Stromal cell of bone marrow (primary cell): ENCODE data around the gene CCDC192.
"Not testable (repeated sequence)": the region's sequence is repeated elsewhere in the genome, so short reads cannot be mapped to it uniquely, and the experiment has no call there.

Source experiments
- DNase-seq: peaks from one replicate; pipeline ENCODE4 v3.0.0-alpha.2; 2012; ENCODE audit warnings: low read depth

Gene CCDC192

DNA sequence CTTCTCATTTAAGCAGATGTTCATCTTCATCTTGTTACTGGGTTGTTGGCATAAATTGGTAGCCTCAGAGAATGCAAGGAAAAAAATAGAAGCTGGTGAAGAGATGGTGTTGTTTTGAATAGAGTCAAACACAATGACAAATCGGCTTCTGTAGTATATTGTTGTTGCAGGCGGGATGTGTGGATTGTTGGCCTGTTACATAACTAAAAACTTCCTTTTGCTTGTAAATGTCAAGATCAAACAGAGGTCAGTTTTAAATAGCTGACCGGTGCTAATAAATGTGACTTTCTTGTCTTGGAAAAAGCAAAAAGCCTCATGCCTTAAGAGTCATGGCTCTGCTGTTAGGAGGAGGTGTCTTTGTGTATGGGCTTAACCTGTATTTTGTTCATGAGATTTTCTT, 59.2 kb downstream of the CCDC192 start:
- DNase-seq = no peak

DNA sequence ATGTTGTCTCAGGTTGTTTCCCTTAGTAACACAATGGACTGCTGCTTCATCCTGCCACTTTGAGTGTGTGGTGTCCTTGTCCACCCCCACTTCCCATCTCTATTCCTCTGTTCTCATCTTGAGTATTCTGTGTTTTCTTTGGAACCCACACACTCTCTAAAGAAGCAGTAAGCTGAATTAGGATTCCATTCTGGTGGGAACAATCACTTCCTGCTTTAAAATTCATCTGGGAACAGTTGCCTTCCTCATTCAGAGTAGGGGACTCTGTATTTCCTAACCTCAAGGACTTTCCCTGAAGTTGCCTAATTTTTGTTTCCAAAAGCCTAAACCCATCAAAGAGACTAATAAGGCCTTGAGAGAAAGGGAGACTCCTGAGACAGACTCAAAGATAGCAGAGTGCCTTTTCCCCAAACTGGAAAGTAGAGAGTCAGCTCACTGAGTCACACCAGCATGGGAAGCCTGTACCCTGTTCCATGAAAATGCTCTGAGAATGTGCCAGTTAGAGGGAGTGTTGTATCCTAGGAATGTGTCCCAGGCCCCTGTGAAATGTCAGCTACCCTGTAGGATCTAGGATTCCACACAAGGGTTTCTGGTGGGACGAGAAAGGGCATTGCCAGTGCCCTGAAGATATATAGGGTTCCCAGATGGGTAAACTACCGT, 63.6 kb downstream of the CCDC192 start:
- peak; percentile 27 for DNase-seq

DNA sequence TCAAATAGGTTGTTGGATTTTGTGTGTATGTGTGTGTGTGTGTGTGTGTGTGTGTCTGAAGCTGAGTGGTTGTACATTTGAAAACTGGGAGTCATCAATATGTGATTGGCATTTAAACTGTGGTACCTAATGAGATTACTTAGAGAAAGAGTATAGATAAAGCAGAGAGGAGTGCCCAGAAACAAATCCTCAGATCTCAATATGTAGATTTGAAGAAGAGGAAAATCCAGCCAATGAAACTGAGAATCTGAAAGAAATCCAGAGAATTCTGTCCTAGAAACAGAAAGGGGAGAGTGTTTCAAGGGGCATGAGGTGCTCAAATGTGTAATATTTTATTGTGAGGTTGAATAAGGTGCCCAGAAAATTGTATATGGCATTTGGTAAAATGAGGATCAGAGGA, 66.2 kb downstream of the CCDC192 start:
- no peak for DNase-seq

DNA sequence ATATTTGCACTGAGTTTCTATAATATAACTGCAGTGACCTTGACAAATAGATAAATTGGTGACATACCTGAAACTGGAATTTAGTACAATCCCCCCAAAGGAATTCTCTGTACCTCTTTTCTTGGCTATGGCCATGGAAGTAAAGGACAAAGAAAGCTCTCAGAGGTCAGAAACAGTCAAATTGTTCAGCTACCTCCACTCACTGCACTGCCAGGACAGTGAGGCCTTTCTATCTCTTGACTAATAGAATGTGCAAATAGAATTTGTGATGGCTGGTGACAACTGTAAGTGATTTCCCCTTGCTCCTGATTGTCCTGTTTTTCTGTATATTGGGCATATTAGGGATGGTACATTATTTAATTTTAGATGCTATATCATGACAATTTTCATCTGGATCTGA, 67.1 kb downstream of the CCDC192 start:
- DNase-seq = no peak

DNA sequence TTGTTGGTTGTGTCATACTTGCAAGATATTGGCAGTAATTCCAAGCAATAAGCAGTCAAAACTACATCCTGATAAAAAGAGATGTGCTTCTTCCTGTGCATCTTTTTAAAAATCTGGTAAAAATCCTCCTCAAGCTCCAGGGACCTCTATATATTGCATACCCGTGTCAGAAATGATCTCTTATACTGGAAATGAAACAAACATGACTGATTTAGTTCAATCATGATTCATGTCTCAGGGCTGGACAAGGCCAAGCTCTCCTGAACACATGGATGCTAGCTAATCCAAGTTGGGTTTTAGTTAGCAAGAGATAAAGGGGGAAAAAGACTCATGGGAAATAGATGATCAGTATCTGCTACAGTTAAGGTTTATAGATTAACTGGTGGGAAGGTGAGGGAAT, 69.3 kb downstream of the CCDC192 start:
- DNase-seq = no peak

DNA sequence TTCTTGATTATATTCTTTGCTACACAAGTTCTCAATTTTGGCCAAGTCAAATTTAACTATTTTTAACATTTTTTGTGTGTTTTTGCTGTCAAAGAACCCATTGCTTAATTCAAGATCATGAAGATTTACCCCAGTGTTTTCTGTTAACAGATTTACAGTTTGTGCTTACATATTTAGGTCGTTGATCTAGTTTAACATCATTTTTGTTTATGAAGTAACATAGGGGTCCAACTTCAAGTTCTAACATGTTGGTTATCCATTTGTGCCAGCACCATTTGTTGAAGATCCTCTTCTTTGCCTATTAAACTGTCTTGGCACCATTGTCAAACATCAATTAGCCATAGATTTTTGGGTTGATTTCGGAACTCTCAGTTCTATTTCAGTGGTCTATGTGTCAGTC, 71.0 kb downstream of the CCDC192 start:
- no peak for DNase-seq

DNA sequence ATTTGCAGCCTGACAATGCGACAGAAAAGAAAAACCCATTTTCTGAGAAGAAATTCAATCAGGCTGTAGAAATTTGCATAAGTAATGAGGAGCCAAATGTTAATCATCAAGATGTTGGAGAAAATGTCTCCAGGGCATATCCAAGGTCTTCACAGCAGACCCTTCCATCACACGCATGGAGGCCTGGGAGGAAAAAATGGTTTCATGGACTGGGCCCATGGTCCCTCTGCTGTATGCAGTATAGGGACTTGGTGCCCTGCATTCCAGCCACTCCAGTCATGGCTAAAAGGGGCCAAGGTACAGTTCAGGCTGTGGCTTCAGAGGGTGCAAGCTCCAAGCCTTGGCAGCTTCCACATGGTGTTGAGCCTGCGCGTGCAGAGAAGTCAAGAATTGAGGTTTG, 73.3 kb downstream of the CCDC192 start:
- DNase-seq = no peak

DNA sequence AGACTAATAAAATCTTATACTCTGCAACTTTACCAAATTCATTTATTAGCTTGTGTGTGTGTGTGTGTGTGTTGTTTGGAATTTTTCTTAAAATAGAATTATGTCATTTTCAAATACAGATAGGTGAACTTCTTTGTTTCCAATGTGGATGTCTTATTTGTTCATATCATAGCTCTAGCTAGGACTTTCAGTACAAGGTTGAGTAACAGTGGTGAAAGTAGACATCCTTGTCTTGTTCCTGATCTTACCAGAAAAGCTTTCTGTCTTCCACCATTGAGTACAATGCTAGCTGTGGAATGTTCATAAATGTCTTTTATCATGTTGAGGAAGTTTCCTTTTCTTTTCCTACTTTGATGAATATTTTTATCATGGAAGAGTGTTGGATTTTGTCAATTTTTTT, 74.8 kb downstream of the CCDC192 start:
- no peak for DNase-seq

DNA sequence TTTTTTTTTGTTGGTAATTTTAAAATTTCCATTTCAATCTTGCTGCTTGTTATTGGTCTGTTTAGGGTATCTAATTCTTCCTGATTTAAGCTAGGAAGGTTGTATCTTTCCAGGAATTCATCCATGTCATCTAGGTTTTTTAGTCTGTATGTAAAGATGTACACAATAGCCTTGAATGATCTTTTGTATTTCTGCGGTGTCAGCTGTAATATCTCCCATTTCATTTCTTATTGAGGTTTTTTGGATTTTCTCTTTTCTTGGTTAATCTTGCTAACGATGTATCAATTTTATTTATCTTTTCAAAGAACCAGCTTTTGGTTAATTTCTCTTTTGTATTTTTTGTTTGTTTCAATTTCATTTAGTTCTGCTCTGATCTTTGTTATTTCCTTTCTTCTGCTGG, 79.3 kb downstream of the CCDC192 start:
- DNase-seq = not testable (repeated sequence)

DNA sequence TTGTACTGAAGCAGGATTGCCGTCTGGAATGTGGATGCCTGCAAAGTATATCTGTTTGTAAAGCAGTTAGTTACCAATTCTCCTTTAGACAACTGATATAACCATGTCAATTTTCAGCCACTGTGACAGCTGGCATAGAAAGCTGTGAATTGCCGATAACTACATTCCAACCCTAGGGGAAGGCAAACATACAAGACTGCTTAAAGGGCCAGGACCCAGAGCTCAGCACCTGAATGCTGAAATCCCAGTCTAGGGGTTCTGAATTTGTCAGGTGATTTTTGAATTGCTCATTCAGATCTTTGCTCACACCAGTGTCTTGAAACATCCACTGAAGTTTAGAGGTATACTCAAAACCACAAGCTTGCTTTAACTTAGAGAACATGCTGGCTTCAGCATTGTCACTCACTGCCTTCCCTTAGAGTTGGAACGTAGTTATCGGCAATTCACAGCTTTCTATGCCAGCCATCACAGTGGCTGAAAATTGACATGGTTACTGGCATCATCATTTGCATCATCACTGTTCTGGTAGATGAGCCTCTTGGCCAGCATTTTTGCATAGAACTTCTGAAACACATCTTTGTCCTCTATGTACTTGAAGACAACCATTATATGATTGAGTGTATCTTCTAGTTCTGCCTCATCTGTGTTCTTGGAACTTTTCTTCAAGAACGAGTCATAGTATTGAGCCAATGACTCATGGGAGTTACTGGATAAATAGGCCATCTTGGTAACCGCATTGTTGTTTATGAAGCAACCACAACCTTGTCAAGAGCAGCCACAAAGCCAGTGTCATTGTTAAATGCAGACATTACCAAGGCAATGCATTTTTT, 82.1 kb downstream of the CCDC192 start:
- peak; percentile 80 for DNase-seq

DNA sequence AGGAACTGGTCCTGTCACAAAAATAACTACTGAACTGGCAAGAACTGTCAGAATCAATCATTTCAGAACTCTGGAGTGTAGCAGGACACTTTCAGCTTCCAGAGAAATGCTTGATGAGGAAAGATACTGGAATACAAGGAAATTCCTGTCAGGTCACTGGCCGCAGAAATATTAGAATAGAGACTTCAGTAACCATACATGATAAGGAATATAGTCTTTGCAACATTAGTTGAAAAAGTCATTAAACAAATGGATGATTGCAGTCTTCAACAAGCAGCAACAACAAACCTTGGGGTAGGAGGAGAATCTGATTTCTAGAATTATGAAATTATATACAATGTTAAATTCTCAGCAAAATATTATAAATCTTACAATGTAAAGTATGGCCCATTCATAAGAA, 88.2 kb downstream of the CCDC192 start:
- DNase-seq = no peak

DNA sequence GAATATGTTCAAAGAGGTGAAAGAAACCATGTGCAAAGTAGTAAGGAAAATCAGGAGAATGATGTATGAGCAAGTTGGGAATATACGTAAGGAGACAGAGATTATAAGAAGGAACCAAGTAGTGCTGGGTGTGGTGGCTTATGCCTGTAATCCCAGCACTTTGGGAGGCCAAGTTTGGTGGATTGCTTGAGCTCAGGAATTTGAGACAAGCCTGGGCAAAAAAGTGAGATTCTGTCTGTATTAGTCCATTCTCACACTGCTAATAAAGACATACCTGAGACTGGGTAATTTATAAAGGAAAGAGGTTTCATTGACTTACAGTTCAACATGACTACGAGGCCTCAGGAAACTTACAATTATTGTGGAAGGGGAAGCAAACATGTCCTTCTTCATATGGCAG, 88.7 kb downstream of the CCDC192 start:
- DNase-seq = not testable (repeated sequence)

DNA sequence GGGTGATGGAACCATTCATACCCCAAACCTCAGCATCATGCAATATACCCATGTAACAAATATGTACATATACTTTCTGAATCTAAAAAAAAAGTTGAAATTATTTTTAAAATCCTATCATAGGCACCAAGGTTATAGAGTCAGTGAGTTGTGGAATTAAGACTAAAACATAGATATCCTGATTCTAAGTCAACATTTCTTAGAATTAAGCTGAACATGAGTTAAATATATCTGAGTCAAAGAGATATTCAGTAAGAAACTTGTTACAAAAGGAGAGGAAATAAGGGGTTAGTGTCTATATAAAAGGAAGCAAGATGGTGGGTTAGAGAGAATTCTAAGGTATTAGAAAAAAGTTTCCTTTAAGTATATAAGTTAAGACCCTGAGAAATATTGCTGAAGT, 89.9 kb downstream of the CCDC192 start:
- DNase-seq = no peak

DNA sequence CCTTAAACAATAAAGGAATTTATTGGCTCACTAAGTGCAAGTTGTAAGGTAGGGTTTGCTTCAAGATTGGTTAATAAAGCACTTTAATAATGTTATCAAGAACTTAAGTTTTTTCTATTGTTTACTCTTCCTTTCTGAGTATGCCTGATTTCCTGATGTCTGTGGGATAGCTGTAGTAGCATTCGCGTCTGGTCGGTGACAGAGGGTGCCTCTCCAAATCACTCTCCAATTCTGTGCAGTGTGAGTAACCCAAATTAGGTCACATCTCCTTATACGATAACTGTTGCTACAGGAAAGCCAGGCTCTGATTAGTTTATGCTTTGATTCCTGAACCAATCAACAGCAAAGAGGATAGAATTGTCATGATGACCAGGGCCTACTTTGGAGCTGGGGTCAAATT, 90.7 kb downstream of the CCDC192 start:
- no peak for DNase-seq

DNA sequence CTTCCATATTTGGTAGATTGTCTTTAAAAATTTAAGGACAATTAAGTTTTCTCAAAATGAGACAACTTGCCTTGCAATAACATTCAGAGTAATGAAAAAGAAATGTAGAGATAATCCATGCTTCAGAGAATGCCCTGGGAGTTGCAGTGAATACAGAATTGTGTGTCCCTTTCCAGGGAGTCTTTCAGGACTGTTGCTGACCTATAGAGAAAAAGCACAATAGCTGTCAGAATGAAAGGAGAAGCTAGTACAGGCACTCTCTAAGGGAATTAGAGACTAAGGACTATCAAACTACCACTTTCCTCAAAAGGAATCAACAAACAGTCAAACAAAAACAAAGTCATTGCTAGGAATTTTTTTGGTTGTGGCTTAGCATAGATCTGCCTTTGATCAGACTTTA, 93.0 kb downstream of the CCDC192 start:
- no peak for DNase-seq

DNA sequence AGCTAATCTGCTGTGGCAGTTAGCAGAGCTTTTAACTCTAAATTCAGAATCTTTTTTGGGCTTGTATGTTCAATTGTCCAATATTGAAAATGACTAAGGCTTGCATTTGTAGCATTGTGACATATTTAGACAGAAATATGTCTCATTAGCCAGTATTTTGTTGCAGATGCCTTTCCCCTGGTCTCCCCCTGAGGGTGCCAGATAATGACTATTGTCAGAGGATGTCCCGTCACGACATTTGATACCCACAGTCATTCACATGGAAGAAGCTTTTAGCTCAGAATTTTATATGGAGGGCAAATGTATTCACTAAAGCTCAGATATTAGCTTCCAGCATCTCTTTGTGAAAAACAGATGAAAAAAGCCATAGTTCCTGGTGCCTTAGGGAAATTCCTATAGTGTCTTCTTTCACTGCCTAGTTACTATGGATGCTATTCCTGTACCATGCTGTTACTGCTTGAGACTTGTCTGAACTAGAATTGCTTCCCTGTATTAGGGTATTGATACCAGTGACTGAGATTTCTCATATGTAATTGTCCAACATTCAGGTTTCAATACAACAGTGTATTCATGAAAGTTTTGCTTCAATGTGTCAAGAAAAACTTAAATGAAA, 96.2 kb downstream of the CCDC192 start:
- DNase-seq = no peak

DNA sequence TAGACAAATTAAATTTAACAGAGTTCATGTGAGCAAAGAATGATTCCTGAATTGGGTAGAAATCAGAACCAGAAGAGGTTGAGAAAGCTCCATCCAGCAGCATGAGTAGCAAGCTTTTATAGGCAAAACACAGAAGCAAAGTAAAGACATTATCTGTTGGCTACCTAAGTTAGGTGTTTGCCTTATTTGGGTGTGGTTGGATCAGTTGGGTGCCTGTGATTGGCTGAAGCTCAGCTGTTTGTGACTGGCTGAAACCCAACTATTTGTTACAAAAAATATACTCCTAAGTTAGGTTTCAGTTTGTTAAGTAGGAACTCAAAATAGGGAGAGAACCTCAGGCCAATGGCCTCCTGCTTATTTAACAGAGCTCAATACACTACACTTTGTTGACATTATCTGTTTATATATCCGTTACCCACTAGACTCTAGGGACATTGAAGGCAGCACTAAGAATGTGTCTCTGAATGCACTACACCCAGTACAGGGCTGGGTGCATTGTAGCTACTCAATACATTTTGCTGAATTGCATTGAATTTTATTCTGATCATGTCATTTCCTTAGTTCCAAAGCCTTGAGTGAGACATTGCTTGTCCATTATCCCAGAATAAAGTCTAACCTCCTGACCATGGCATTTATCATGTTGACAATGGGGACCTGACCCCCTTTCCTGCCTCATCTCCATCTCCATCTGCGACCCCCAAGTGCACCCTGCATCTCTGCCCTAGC, 98.7 kb downstream of the CCDC192 start:
- no peak for DNase-seq

DNA sequence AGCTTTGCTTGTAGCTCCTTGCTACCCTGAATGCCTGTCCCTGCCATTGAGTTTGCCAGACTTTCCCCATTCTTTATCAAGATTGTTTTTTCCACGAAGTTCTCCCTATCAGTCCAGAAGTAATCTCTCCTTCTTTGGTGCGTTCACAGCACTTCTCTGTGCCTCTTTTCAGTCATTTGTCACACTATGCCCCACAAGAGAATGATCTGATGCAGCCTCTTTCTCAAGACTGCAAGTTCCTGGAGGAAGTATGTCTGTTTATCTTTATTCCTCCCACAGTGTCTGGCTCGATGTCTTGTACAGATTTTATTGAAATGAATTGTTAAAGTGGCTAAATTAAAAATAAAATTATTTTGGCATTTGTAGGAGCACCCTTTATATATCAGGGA, 99.3 kb downstream of the CCDC192 start:
- no peak for DNase-seq

DNA sequence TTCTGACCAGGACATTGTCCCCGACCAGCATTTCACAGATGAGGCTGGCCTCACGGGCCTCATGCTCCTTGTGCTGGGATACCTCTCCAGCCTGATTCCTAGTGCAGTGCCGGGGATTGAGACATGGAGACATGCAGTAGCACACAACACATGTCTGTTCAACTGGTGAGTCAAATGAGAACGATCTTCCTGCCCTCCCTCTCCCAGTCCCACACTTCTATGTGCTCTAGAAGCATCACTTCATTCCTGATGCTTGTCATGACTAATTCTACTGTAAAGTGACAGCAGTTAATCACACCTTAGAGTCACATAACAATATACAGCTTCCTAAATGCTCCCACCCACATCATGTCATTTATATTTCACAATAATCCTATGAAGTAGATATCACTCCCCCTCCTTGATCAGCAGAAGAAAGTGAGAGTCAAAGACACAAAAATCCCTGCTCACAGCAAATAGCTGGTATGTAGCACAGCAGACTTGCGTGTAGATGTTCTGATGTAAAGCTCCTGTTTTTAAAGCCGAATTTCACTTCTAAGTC, 101.8 kb downstream of the CCDC192 start:
- DNase-seq = no peak

DNA sequence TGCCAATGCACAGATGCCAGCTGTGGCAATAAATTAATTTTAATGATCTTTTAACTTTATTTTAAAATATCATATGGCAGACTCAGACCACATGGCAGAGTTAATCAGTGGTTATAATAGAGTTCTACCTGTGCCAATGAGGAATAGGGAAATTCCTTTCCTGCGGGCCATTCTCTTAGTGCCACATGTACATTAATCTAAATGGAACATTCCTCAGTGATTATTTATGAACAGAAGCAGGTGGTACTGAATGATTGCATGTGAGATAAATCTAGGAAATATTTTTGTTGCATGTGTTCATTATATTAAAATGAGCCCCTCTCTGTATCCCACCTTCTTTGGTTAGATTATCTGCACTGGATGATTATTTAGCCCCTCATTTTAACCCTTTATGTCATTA, 102.3 kb downstream of the CCDC192 start:
- DNase-seq = no peak

DNA sequence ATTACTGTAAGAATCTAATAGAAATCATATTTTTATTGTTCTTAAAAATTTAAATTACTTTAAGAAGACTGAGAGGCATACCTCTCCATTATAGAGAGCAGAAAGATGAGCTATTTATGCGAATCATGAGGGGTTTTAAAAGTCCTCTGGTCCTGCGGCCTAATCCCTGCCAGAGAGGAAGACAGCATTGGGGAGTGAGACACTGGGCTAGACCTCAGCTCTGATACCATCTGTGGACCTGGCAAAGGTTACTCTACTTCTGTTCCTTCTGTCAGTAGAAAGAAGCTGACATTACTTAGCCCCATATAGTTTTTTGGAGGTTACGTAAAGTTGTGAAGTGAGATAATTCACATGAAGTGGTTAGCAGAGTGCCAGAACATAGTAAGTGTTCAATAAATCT, 103.6 kb downstream of the CCDC192 start:
- no peak for DNase-seq

DNA sequence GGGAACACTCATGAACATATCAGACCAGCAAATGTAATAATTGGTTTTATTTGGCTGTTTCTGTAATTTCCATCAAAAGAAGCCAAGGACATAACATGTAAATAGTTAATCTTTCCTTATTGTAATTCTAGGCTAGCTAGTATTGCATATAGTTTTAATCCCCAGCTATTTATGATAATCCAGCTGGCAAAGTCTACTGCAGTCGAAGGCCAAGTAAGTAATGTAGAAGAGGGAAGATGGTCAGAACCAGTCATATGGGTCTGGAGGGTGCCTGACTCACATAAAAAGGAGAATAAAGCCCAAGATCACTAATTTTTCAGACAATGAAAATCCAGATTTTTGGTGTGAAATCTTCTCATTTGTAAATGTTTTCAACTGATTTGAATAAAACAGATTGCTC, 106.3 kb downstream of the CCDC192 start:
- no peak for DNase-seq
